Measurements from ENCODE around the gene EREG.

DNA sequence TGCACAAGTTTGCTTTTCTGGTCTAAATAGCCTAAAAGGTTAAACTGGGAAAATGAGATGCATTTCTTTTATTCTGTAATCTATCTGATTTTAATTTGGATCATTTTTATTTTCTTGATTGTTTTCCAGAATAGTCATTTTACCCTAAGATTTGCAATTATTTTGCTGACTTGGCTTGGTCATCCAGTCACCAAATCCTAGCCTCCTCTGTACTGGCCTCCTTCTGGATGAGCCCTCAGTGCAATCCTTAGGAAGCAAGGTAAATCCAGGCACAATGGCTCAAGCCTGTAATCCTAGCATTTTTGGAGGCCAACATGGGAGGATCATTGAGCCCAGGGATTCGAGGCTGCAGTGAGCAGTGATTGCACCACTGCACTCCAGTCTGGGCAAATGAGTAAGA is 9.2 kb downstream of the EREG start:
- TF ChIP-seq, protein P1, sequence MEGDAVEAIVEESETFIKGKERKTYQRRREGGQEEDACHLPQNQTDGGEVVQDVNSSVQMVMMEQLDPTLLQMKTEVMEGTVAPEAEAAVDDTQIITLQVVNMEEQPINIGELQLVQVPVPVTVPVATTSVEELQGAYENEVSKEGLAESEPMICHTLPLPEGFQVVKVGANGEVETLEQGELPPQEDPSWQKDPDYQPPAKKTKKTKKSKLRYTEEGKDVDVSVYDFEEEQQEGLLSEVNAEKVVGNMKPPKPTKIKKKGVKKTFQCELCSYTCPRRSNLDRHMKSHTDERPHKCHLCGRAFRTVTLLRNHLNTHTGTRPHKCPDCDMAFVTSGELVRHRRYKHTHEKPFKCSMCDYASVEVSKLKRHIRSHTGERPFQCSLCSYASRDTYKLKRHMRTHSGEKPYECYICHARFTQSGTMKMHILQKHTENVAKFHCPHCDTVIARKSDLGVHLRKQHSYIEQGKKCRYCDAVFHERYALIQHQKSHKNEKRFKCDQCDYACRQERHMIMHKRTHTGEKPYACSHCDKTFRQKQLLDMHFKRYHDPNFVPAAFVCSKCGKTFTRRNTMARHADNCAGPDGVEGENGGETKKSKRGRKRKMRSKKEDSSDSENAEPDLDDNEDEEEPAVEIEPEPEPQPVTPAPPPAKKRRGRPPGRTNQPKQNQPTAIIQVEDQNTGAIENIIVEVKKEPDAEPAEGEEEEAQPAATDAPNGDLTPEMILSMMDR (IDR thresholded peaks at IDR 0.05): no peak
- no peak for TF ChIP-seq NPAS2 (CRISPR knock-in tag; IDR thresholded peaks at IDR 0.05; ENCODE audit: borderline replicate concordance)

Measured in A549 (cell line).